ENCODE measurements around the gene RNF150.

DNA sequence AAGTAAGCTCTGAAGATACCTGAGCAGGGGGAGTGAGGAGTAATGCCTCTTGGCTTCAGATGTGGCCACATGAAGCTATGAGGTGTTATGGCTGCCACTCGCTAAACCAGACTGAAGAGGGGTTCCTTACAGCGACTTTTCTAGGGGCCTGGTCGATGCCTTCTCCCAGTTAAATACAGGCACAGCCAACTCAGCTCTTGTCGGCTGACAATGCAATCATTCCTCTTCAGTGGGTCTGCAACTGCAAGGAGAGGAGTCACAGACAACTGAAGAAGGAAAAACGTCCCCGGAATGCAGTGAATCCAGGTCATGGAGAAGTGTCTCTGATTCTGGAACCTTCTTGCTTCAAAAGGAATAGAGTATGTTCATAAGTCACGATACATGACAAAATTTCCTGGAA, 106.4 kb downstream of the RNF150 start:
- TF ChIP-seq, protein P1, sequence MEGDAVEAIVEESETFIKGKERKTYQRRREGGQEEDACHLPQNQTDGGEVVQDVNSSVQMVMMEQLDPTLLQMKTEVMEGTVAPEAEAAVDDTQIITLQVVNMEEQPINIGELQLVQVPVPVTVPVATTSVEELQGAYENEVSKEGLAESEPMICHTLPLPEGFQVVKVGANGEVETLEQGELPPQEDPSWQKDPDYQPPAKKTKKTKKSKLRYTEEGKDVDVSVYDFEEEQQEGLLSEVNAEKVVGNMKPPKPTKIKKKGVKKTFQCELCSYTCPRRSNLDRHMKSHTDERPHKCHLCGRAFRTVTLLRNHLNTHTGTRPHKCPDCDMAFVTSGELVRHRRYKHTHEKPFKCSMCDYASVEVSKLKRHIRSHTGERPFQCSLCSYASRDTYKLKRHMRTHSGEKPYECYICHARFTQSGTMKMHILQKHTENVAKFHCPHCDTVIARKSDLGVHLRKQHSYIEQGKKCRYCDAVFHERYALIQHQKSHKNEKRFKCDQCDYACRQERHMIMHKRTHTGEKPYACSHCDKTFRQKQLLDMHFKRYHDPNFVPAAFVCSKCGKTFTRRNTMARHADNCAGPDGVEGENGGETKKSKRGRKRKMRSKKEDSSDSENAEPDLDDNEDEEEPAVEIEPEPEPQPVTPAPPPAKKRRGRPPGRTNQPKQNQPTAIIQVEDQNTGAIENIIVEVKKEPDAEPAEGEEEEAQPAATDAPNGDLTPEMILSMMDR (conservative IDR thresholded peaks at IDR 0.05): no peak
- TF ChIP-seq EZH2 (IDR thresholded peaks at IDR 0.05; ENCODE audit: low read depth): no peak

All from PC-9 (cell line).